ENCODE results near the gene NOTCH4.
A peak's percentile ranks its signal among the peaks of the same experiment; 100 is the strongest.

NOTCH4 gene

DNA sequence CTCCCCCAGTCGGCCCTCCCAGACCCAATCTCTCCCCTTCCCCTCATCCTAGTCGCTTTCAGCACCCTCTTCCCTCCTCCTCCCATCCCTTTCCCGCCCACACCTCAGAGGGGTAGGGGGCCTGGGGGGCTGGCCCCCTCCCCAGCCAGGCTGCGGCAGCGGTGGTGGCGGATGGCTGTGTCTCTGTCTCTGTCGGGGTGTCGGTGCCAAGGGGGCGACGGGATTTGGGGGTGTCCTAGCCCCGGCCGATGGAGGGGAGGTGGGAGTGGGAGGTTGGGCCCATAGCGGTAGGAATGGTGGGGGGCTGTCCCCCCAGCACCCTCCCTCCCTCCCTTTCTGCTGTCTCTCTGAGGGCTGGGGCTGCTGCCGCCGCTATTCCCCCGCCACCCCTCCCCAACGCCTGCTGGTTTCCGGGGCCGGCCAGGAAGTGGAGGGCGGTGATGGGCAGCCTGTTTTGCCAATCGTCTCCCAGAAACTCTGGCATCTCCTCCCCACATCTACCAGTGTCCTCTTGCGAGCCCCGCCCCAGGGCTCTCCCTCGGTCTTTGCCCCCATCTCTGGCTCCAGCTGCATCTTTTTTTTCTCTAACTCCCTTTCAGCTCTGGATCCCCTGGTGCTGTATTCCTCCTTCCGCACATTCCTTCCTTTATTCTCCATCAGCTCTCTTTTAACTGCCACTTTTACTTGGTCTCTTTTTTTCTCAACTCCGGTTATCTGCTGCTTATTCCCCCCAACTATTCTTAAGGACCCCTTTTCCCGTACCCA is 48.0 kb downstream of the NOTCH4 start, which contains the start of gene AGPAT1 (continued):
- TF ChIP-seq, protein P1, sequence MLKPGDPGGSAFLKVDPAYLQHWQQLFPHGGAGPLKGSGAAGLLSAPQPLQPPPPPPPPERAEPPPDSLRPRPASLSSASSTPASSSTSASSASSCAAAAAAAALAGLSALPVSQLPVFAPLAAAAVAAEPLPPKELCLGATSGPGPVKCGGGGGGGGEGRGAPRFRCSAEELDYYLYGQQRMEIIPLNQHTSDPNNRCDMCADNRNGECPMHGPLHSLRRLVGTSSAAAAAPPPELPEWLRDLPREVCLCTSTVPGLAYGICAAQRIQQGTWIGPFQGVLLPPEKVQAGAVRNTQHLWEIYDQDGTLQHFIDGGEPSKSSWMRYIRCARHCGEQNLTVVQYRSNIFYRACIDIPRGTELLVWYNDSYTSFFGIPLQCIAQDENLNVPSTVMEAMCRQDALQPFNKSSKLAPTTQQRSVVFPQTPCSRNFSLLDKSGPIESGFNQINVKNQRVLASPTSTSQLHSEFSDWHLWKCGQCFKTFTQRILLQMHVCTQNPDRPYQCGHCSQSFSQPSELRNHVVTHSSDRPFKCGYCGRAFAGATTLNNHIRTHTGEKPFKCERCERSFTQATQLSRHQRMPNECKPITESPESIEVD (tag by site-specific recombination; IDR thresholded peaks at IDR 0.05), result no peak
- TF ChIP-seq GLI2 (tag by site-specific recombination; IDR thresholded peaks at IDR 0.05; ENCODE audit: borderline replicate concordance, low read depth), result no peak
- no peak for TF ChIP-seq ZNF37A (tag by site-specific recombination; IDR thresholded peaks at IDR 0.05)
- TF ChIP-seq ZFP37 (tag by site-specific recombination; IDR thresholded peaks at IDR 0.05), result no peak
- no peak for TF ChIP-seq ZNF670 (tag by site-specific recombination; IDR thresholded peaks at IDR 0.05; ENCODE audit: low read depth)
- no peak for TF ChIP-seq TSHZ1 (tag by site-specific recombination; IDR thresholded peaks at IDR 0.05; ENCODE audit: borderline replicate concordance)
- no peak for TF ChIP-seq PRDM10 (tag by site-specific recombination; IDR thresholded peaks at IDR 0.05)
- TF ChIP-seq ZNF654 (tag by site-specific recombination; IDR thresholded peaks at IDR 0.05; ENCODE audit: low read depth), result no peak
- TF ChIP-seq MYNN (tag by site-specific recombination; IDR thresholded peaks at IDR 0.05; ENCODE audit: borderline replicate concordance), result no peak
- TF ChIP-seq, protein P2, sequence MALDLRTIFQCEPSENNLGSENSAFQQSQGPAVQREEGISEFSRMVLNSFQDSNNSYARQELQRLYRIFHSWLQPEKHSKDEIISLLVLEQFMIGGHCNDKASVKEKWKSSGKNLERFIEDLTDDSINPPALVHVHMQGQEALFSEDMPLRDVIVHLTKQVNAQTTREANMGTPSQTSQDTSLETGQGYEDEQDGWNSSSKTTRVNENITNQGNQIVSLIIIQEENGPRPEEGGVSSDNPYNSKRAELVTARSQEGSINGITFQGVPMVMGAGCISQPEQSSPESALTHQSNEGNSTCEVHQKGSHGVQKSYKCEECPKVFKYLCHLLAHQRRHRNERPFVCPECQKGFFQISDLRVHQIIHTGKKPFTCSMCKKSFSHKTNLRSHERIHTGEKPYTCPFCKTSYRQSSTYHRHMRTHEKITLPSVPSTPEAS (tag by site-specific recombination; IDR thresholded peaks at IDR 0.05), result no peak
- TF ChIP-seq ZNF23 (tag by site-specific recombination; IDR thresholded peaks at IDR 0.05; ENCODE audit: borderline replicate concordance), result no peak
- 0 out of 2 replicates have a peak, but pooled peaks have one; percentile 39 for TF ChIP-seq HIC1 (tag by site-specific recombination; IDR thresholded peaks at IDR 0.05)
- no peak for TF ChIP-seq ZNF211 (tag by site-specific recombination; IDR thresholded peaks at IDR 0.05; ENCODE audit: low read depth)
- TF ChIP-seq ZNF10 (tag by site-specific recombination; IDR thresholded peaks at IDR 0.05), result no peak
- TF ChIP-seq, protein P3, sequence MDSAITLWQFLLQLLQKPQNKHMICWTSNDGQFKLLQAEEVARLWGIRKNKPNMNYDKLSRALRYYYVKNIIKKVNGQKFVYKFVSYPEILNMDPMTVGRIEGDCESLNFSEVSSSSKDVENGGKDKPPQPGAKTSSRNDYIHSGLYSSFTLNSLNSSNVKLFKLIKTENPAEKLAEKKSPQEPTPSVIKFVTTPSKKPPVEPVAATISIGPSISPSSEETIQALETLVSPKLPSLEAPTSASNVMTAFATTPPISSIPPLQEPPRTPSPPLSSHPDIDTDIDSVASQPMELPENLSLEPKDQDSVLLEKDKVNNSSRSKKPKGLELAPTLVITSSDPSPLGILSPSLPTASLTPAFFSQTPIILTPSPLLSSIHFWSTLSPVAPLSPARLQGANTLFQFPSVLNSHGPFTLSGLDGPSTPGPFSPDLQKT (IDR thresholded peaks at IDR 0.05; ENCODE audit: borderline replicate concordance, low read depth, low read length), result 0 out of 2 replicates have a peak, but pooled peaks have one; percentile 34
- no peak for TF ChIP-seq ZNF518A (tag by site-specific recombination; conservative IDR thresholded peaks at IDR 0.05; ENCODE audit: low read depth)
- TF ChIP-seq SP2 (tag by site-specific recombination; IDR thresholded peaks at IDR 0.05), result peak; percentile 97
- no peak for TF ChIP-seq ZNF426 (tag by site-specific recombination; IDR thresholded peaks at IDR 0.05)
- TF ChIP-seq ZNF791 (tag by site-specific recombination; IDR thresholded peaks at IDR 0.05), result no peak

Measured in HEK293 (cell line).